ENCODE results near the gene ACSM3.

ACSM3 gene

DNA sequence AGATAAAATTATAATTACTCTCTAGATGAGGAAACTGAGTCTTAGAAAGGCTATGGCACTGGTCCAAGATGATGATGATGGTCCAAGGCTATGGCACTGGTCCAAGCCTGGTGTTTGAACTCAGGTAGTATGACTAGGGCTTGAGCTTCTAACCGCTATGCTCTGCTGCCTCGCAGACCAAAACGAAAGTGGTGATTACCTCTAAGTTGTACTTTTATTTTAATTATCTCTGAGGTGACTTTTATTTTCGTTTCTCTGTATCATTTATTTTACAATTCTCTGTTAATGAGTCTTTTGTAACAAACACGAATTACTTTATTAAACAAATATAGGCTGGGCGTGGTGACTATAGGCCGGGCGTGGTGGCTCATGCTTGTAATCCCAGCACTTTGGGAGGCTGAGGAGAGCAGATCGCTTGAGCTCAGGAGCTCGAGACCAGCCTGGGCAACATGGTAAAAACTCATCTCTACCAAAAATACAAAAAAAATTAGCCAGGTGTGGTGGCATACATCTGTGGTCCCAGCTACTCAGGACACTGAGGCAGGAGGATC lies 48.1 kb downstream of the ACSM3 start:
- in situ Hi-C loops (cut with MboI; ENCODE audit: low sequenced_read_pairs, unreplicated experiment): no loop called here
- DNase-seq (ENCODE audit: low spot score): no peak
- TF ChIP-seq, protein P1, sequence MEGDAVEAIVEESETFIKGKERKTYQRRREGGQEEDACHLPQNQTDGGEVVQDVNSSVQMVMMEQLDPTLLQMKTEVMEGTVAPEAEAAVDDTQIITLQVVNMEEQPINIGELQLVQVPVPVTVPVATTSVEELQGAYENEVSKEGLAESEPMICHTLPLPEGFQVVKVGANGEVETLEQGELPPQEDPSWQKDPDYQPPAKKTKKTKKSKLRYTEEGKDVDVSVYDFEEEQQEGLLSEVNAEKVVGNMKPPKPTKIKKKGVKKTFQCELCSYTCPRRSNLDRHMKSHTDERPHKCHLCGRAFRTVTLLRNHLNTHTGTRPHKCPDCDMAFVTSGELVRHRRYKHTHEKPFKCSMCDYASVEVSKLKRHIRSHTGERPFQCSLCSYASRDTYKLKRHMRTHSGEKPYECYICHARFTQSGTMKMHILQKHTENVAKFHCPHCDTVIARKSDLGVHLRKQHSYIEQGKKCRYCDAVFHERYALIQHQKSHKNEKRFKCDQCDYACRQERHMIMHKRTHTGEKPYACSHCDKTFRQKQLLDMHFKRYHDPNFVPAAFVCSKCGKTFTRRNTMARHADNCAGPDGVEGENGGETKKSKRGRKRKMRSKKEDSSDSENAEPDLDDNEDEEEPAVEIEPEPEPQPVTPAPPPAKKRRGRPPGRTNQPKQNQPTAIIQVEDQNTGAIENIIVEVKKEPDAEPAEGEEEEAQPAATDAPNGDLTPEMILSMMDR (IDR thresholded peaks at IDR 0.05; ENCODE audit: borderline replicate concordance, control extremely low read depth, extremely low read depth, insufficient read depth, missing control alignments): no peak

DNA sequence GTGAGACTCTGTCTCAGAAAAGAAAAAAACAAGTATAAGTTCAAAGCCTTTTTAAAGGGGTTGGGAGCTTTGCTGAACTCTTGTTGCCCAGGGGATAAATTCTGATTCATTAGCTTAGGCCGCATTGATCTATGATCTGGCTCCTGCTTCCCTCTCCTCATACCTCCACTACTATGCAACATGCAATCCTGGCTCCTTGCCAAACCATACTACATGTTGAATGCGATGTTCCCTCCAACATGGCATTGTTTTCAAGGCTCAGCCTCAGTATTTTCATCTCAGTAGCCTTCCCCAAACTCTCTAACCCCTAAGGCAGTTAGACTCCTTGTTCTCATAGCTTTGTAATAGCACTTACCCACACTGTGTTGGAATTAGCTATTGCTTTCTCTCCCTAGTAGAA lies 48.7 kb downstream of the ACSM3 start:
- DNase-seq (ENCODE audit: low spot score): no peak
- in situ Hi-C loops (cut with MboI; ENCODE audit: low sequenced_read_pairs, unreplicated experiment): no loop called here
- TF ChIP-seq, protein P1 (IDR thresholded peaks at IDR 0.05; ENCODE audit: borderline replicate concordance, control extremely low read depth, extremely low read depth, insufficient read depth, missing control alignments): no peak

DNA sequence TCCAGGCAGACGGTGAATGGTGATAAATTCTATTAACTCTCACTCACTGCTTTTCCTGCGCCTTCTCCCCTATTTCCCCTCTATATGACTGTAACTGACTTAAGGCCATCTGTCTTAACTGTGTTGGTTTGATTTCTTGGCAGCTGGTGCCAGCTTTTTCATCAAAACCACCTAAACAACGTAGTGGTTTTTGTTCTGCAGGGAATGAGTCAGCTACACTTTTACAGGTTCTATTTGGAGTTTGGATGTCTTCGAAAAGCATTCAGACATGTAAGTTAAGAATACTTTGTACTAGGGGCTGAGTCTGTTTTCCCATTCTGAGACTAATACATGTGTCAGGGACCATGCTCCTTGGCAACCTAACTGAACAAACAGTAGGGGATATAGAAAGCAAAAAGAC lies 51.0 kb downstream of the ACSM3 start:
- TF ChIP-seq, protein P1 (IDR thresholded peaks at IDR 0.05; ENCODE audit: borderline replicate concordance, control extremely low read depth, extremely low read depth, insufficient read depth, missing control alignments): no peak
- no peak for DNase-seq (ENCODE audit: low spot score)
- in situ Hi-C loops (cut with MboI; ENCODE audit: low sequenced_read_pairs, unreplicated experiment): no loop called here

DNA sequence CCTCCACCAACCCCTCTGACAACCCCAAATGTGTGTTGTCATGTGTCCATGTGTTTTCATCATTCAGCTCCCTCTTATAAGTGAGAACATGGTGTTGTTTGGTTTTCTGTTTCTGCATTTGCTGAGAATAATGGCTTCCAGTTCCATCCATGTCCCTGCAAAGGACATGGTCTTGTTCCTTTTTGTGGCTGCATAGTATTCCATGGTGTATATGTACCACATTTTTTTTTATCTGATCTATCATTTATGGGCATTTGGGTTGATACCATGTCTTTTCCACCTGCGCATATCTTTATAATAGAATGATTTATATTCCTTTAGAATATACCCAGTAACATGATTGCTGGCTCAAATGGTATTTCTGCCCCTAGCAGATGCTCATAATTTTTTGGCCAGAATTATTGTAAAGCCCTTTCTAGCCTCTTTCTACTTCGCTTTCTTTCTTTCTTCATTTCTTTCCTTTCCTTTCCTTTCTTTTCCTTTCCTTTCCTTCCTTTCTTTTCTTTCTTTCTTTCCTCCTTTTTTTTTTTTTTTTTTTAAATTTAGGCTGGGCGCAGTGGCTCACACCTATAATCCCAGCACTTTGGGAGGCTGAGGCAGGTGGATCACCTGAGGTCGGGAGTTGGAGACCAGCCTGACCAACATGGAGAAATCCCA lies 55.2 kb downstream of the ACSM3 start:
- TF ChIP-seq, protein P1 (IDR thresholded peaks at IDR 0.05; ENCODE audit: borderline replicate concordance, control extremely low read depth, extremely low read depth, insufficient read depth, missing control alignments): no peak
- no peak for DNase-seq (ENCODE audit: low spot score)
- in situ Hi-C loops (cut with MboI; ENCODE audit: low sequenced_read_pairs, unreplicated experiment): no loop called here

DNA sequence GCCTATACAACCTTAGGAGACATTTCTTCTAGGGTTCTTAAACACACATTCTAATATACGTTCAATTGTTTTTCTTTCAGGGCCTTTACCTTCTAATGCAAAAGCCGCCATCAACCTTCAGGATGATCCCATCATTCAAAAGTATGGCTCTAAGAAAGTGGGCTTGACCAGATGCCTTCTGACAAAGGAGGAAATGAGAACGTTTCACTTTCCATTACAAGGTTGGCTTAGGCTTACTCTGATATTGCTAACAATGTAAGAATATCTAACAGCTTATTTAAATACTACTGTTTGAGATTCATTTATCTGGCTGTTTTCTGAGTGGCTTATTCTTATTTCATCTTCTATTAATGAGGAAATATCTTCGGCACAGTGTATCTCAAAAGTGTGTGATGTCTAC lies 57.9 kb downstream of the ACSM3 start:
- in situ Hi-C loops (cut with MboI; ENCODE audit: low sequenced_read_pairs, unreplicated experiment): no loop called here
- peak; percentile 26 for DNase-seq (ENCODE audit: low spot score)
- TF ChIP-seq, protein P1 (IDR thresholded peaks at IDR 0.05; ENCODE audit: borderline replicate concordance, control extremely low read depth, extremely low read depth, insufficient read depth, missing control alignments): no peak

DNA sequence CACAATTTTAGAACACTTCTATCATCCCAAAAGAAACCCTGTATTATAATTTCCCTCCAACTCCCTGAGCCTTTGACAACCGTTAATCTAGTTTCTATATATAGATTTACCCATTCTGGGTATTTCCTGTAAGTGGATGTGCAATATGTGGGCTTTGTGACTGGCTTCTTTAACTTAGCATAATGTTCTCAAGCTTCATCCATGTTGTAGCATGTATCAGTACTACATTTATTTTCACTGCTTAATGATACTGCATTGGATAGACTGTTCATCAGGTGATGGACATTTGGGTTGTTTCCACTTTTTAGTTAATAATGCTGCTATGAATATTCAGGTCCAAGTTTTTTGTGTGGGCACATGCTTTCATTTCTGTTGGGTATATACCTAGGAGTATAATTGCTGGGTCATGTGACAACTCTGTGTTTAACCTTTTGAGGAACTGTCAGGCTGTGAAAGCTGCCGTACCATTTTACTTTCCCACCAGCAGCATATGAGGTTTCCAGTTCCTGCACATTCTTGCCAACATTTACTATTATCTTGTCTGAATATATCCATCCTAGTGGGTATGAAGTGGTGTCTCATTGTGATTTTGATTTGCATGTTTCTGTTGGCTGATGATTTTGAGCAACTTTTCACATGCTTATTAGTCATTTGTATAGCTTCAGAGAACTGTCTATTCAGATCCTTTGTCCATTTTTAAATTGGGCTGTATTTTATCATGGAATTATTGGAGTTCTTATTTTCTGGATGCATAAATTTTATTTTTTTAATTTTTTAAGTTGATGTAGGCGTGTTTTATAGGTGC lies 58.9 kb downstream of the ACSM3 start:
- DNase-seq (ENCODE audit: low spot score): no peak
- in situ Hi-C loops (cut with MboI; ENCODE audit: low sequenced_read_pairs, unreplicated experiment): no loop called here
- TF ChIP-seq, protein P1 (IDR thresholded peaks at IDR 0.05; ENCODE audit: borderline replicate concordance, control extremely low read depth, extremely low read depth, insufficient read depth, missing control alignments): no peak
